K562 (cell line): ENCODE measurements around the gene ZNF627. TPM values are rescaled to one million over a fixed set of nuclear protein-coding genes. Genes with fewer than 3 reads are reported as not detected.

Experiments
- ATAC-seq: fragments of 200-7000 bp; cut with Tn5 transposase; 3 replicates; pipeline ENCODE4 v1.9.1; 2020; ENCODE audit warnings: moderate library complexity
- BruUV-seq: library from RNA; stranded (reverse); fragments of 400-500 nt; replicated peaks from 2 replicates; lab custom pipeline; 2021; lab: Mats Ljungman, UMichigan
- CTCF ChIA-PET: fragments of 300-600 bp; formaldehyde crosslinking; extraction: SDS; loops from one replicate; lab custom pipeline; 2021; ENCODE audit warnings: low intra/inter-chr PET ratio; lab: Yijun Ruan, JAX
- POLR2A ChIA-PET: fragments of 300-600, 350-650 bp; sonication (Branson Sonifier 250); formaldehyde crosslinking; extraction: SDS; loops from one replicate; lab custom pipeline; 2021; ENCODE audit warnings: antibody characterized with exemption, inconsistent platforms; lab: Yijun Ruan, JAX
- DNase-seq, 4 experiments: peaks; one replicate each; pipeline versions ENCODE4 v3.0.0 to v3.0.0-alpha.2; 2011 to 2018; ENCODE audit warnings: low spot score in 3 of 4, mixed read lengths in 3 of 4; ENCODE audit errors: extremely low read depth in 1 of 4
- FAIRE-seq: peaks from 2 replicates; lab custom pipeline; 2011; peaks lifted over from hg19 to GRCh38; lab: Jason Lieb, UNC
- H2AFZ ChIP-seq: 2 replicates; pipeline ENCODE4 v1.6.0; 2011; ENCODE audit warnings: low read depth, low read length, control low read depth, inconsistent platforms
- H3K27ac ChIP-seq: fragments of 200-600 bp; 3 replicates; pipeline ENCODE4 v1.8.0; 2011; ENCODE audit warnings: low read depth, mild to moderate bottlenecking, control low read depth, inconsistent platforms, low read length, moderate library complexity, mixed read lengths; ENCODE audit errors: extremely low read depth
- H3K27me3 ChIP-seq, 2 experiments: fragments of 300-600 bp in 1 of 2; 2 replicates in 1 of 2; 3 replicates in 1 of 2; pipeline versions ENCODE4 v1.6.0 to v1.8.0; 2011; ENCODE audit warnings: inconsistent platforms in 2 of 2, low read length in 2 of 2, mild to moderate bottlenecking in 1 of 2, mixed read lengths in 1 of 2, moderate library complexity in 1 of 2; ENCODE audit not compliant: control insufficient read depth in 2 of 2, insufficient read depth in 2 of 2
- H3K36me3 ChIP-seq: fragments of 300-600 bp; 3 replicates; pipeline ENCODE4 v1.8.0; 2011; ENCODE audit warnings: mild to moderate bottlenecking, low read length, inconsistent platforms; ENCODE audit not compliant: control insufficient read depth, insufficient read depth
- H3K4me1 ChIP-seq, 2 experiments: fragments of 200-600 bp in 1 of 2; replicated peaks in 1 of 2; 2 replicates in 1 of 2; 3 replicates in 1 of 2; pipeline versions ENCODE4 v1.5.1 to v1.8.0; 2011; ENCODE audit warnings: inconsistent platforms in 2 of 2, low read length in 2 of 2, mild to moderate bottlenecking in 1 of 2, mixed read lengths in 1 of 2, moderate library complexity in 1 of 2; ENCODE audit not compliant: control insufficient read depth in 2 of 2, insufficient read depth in 2 of 2
- H3K4me2 ChIP-seq: 2 replicates; pipeline ENCODE4 v1.6.1; 2011; ENCODE audit warnings: low read length, control low read depth, inconsistent platforms, mixed read lengths; ENCODE audit not compliant: insufficient read depth
- H3K4me3 ChIP-seq: fragments of 200-600 bp; sonication (generic), shearing (Covaris generic); 2 replicates; pipeline ENCODE4 v1.5.1; 2016; ENCODE audit warnings: control low read depth, inconsistent platforms
- H3K79me2 ChIP-seq: fragments of 200-600 bp; 3 replicates; pipeline ENCODE4 v1.8.0; 2011; ENCODE audit warnings: low read length, inconsistent platforms; ENCODE audit not compliant: control insufficient read depth, insufficient read depth
- H3K9ac ChIP-seq, 2 experiments: 2 replicates each; pipeline versions ENCODE4 v1.6.0 to v1.6.1; 2011; ENCODE audit warnings: low read depth in 2 of 2, low read length in 2 of 2, control low read depth in 1 of 2, inconsistent platforms in 1 of 2, mild to moderate bottlenecking in 1 of 2, mixed read lengths in 1 of 2; ENCODE audit not compliant: insufficient read depth in 1 of 2
- H3K9me1 ChIP-seq: one replicate; pipeline ENCODE4 v1.6.0; 2011; ENCODE audit warnings: inconsistent platforms, mild to moderate bottlenecking, low read length, moderate library complexity; ENCODE audit not compliant: control insufficient read depth, insufficient read depth
- H3K9me3 ChIP-seq: replicated peaks from 2 replicates; pipeline ENCODE4 v1.5.1; 2011; ENCODE audit warnings: low read depth, low read length, inconsistent platforms; ENCODE audit not compliant: control insufficient read depth, insufficient read depth
- H4K20me1 ChIP-seq: replicated peaks from 2 replicates; pipeline ENCODE4 v1.6.1; 2011; ENCODE audit warnings: low read length, inconsistent platforms, mixed read lengths; ENCODE audit not compliant: control insufficient read depth, insufficient read depth
- ARID1B ChIP-seq: fragments of 450-650 bp; IDR thresholded peaks from 2 replicates; pipeline ENCODE4 v1.6.1; 2016; ENCODE audit warnings: antibody characterized with exemption, mild to moderate bottlenecking, inconsistent platforms
- ATF1 ChIP-seq, 2 experiments: fragments of 450-650 bp in 1 of 2; IDR thresholded peaks; 2 replicates each; pipeline ENCODE4 v1.6.1; 2016; ENCODE audit warnings: missing compliant biosample characterization in 1 of 2, missing genetic modification characterization in 1 of 2
- CHD1 ChIP-seq: fragments of 200-600 bp; sonication (generic); IDR thresholded peaks from one replicate; pipeline ENCODE4 v1.6.1; 2012; ENCODE audit warnings: mild to moderate bottlenecking, moderate library complexity, low read length, inconsistent platforms
- DPF2 ChIP-seq: fragments of 450-650 bp; IDR thresholded peaks from 2 replicates; pipeline ENCODE4 v1.6.1; 2016
- ETV5 ChIP-seq: sonication (generic); formaldehyde crosslinking; IDR thresholded peaks from 2 replicates; pipeline ENCODE4 v1.4.0; 2020; ENCODE audit warnings: low read depth, mild to moderate bottlenecking, missing genetic modification reagents
- FOXJ3 ChIP-seq: sonication (generic); formaldehyde crosslinking; IDR thresholded peaks from 2 replicates; pipeline ENCODE4 v1.4.0; 2020; ENCODE audit warnings: mild to moderate bottlenecking, missing genetic modification reagents
- HDAC2 ChIP-seq: fragments of 450-650 bp; IDR thresholded peaks from 2 replicates; pipeline ENCODE4 v1.6.1; 2016; ENCODE audit warnings: mild to moderate bottlenecking
- NUFIP1 ChIP-seq: fragments of 450-650 bp; IDR thresholded peaks from 2 replicates; pipeline ENCODE4 v1.6.1; 2018; ENCODE audit not compliant: partially characterized antibody
- SIX5 ChIP-seq, 2 experiments: IDR thresholded peaks; 2 replicates each; pipeline ENCODE4 v1.6.1; 2011; ENCODE audit warnings: low read length in 2 of 2, borderline replicate concordance in 1 of 2, low read depth in 1 of 2, mild to moderate bottlenecking in 1 of 2, moderate library complexity in 1 of 2; ENCODE audit not compliant: insufficient read depth in 1 of 2
- TAF7 ChIP-seq: fragments of 450-650 bp; IDR thresholded peaks from 2 replicates; pipeline ENCODE4 v1.6.1; 2016; ENCODE audit warnings: missing genetic modification characterization, missing compliant biosample characterization
- TCF7L2 ChIP-seq: fragments of 150-350 bp; IDR thresholded peaks from 2 replicates; pipeline ENCODE4 v1.6.1; 2016; ENCODE audit warnings: low read depth, mild to moderate bottlenecking, low read length, moderate library complexity
- TEAD2 ChIP-seq: fragments of 450-650 bp; IDR thresholded peaks from 2 replicates; pipeline ENCODE4 v1.6.1; 2016; ENCODE audit warnings: missing genetic modification characterization, control low read depth, missing compliant biosample characterization
- ZNF197 ChIP-seq: fragments of 200-800 bp; sonication (Bioruptor generic); IDR thresholded peaks from 2 replicates; pipeline ENCODE4 v1.6.1; 2016; ENCODE audit warnings: low read depth, missing genetic modification characterization, missing compliant biosample characterization
- ZNF3 ChIP-seq: fragments of 250-450 bp; sonication (Bioruptor Pico); IDR thresholded peaks from 2 replicates; pipeline ENCODE4 v1.5.0; 2021; ENCODE audit warnings: mild to moderate bottlenecking, moderate library complexity
- ZNF311 ChIP-seq: fragments of 250-450 bp; sonication (Bioruptor Pico); IDR thresholded peaks from 2 replicates; pipeline ENCODE4 v1.4.0; 2020; ENCODE audit warnings: mild to moderate bottlenecking, moderate library complexity
- ZNF699 ChIP-seq: fragments of 250-450 bp; sonication (Bioruptor Pico); IDR thresholded peaks from 2 replicates; pipeline ENCODE4 v1.8.0; 2021; ENCODE audit warnings: mild to moderate bottlenecking, moderate library complexity; ENCODE audit not compliant: insufficient replicate concordance
- WGBS: fragments of 100-300 bp; shearing (Covaris generic); methylation state at CpG from one replicate; pipeline ENCODE4 v1.1.6; 2016; ENCODE audit warnings: low coverage, mixed read lengths; ENCODE audit not compliant: insufficient coverage; ENCODE audit errors: missing lambda C conversion rate; 5-methylcytosine and 5-hydroxymethylcytosine counted together
- in situ Hi-C: fragments of 300-500 bp; cut with MboI; formaldehyde crosslinking; loops from 4 replicates; pipeline ENCODE4 v1.15.0; 2018; ENCODE audit warnings: inconsistent platforms, mixed read lengths
- intact Hi-C: fragments of 100-400 bp; cut with micrococcal nuclease; formaldehyde crosslinking; loops from 2 replicates; pipeline ENCODE4 v1.14.2; 2022
- polyA plus RNA-seq, 8 experiments: library from polyadenylated mRNA; depleted of rRNA in 4 of 8; stranded (reverse) in 5 of 8; unstranded in 3 of 8; fragments of >200 nt; fragmentation: Nextera tagmentation in 2 of 8; fragmentation: Illumina TruSeq in 1 of 8; extraction: Ambion mirVana in 2 of 8; extraction: Trizol in 1 of 8; gene quantifications; 2 replicates each; pipeline versions ENCODE4 v1.2.1 to v1.2.3, GENCODE V29; 2011 to 2014; ENCODE audit warnings: inconsistent platforms in 1 of 8, missing spikeins in 1 of 8
- total RNA-seq, 7 experiments: library from RNA; depleted of rRNA in 6 of 7; stranded (reverse); fragments of >200 nt in 6 of 7; fragmentation: Illumina TruSeq in 2 of 7; extraction: Trizol in 2 of 7; gene quantifications; 2 replicates each; pipeline versions ENCODE4 v1.2.1 to v1.2.3, GENCODE V29; 2011 to 2021; ENCODE audit warnings: low replicate concordance in 1 of 7
- TF ChIP-seq, protein P1 (sequence below): fragments of 150-350 bp; IDR thresholded peaks from 2 replicates; pipeline ENCODE4 v1.6.1; 2014; ENCODE audit warnings: low read depth, mild to moderate bottlenecking, low read length, borderline replicate concordance
- TF ChIP-seq, protein P2 (sequence below): sonication (generic); formaldehyde crosslinking; IDR thresholded peaks from 2 replicates; pipeline ENCODE4 v1.4.0; 2020; ENCODE audit warnings: mild to moderate bottlenecking, missing genetic modification reagents

Gene ZNF627
- total and polyA plus RNA-seq, 9 of the 15 experiments (the other 6 are each of a cell fraction or from before 2014, with no cell fraction given): 6.4 to 19.9 (median 10.6) TPM

DNA sequence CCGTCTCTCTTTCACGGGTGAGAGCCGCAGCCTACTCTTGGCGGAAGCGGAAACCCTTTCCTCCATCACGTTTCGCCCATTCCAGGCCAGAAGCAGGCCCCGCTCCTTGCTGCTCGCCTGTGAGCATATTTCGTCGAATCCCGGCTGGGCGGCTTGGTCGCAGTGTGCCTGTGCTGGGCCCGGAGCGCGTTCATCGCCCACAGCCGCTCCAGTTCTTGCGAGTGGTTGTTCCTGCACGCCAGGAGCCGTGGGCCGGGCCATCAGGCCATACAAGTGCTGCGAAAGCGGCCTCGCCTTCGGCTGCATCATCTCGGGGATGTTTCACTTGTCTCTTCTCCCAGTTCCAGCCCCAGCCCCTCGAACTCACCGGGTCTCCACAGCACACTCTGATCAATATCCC is 65.0 kb downstream of the ZNF627 start (continued):
- TF ChIP-seq TCF7L2: no peak
- TF ChIP-seq FOXJ3 (CRISPR knock-in tag): no peak
- no peak for TF ChIP-seq ZNF3 (CRISPR knock-in tag)
- no peak for TF ChIP-seq TEAD2 (tag)
- TF ChIP-seq CHD1: no peak
- no peak for TF ChIP-seq ZNF699 (CRISPR knock-in tag)

DNA sequence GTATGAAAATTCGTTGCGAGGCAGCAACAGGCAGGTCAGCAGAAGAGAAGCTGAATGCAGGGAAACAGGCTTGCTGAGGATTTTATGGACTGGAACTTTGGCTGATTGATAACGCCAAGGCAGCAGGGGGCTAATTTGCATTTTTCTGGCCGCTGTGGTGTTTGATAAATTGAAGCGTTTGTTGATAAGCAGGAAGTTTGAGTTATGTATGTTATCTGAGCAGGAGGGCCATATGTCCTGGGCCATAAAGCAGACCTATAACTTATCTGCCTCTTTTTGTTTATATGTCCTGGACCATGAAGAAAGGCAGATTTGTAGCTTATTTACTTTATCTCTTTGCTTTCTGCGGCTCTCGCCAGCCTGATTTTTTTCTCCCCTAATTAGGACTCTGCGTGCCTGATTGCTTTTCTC is 65.9 kb downstream of the ZNF627 start:
- Histone ChIP-seq H3K4me3 (no peak overlapping the region), H3K27ac (no peak overlapping the region), H3K4me1 (peaks cover 4 to 7% of the 10 kb centered on the region in 2 experiments; a peak in 3 of 5 replicates), H3K4me2 (no peak overlapping the region), H3K27me3 (no peaks in the 10 kb centered on the region), H2AFZ (no peak overlapping the region), H3K9me3 (peaks cover 6% of the 10 kb centered on the region; the same call in 1 of the 2 replicates), H3K79me2 (no peaks in the 10 kb centered on the region), H3K9ac (no peak overlapping the region), H3K36me3 (no peaks in the 10 kb centered on the region), H3K9me1 (peaks cover 2% of the 10 kb centered on the region), H4K20me1 (no peaks in the 10 kb centered on the region)
- in situ Hi-C loops (loop anchor here (5.0 kb wide), 1 partner anchor 479 kb away; the partner anchor contains the start of gene ZNF20), intact Hi-C loops (no loop called here)
- ChIA-PET POLR2A (no interaction called here), CTCF (interaction anchor here (0.7 kb wide), 1 partner anchor 37 kb away, joined by 3 read pairs; no protein-coding TSS in a partner anchor)
- FAIRE-seq (no peak), ATAC-seq (peak; percentile 40; the same call in 1 of the 3 replicates), DNase-seq (peak in 2 of 4 experiments; percentile 25 to 66)
- 6% methylated on average over 8 of the region's 8 CpGs for WGBS
- BruUV-seq: no TSS peak
- TF ChIP-seq ATF1 (CRISPR knock-in tag; IDR thresholded peaks at IDR 0.05) (no peak), ATF1 (tag; IDR thresholded peaks at IDR 0.05) (no peak), ZNF197 (CRISPR knock-in tag) (no peak), ARID1B (peak; percentile 82), ZNF311 (CRISPR knock-in tag) (no peak), ETV5 (CRISPR knock-in tag) (no peak), SIX5 (IDR thresholded peaks at IDR 0.05; ENCODE audit: borderline replicate concordance in 1 of 2, insufficient read depth in 1 of 2, low read depth in 1 of 2, low read length in 2 of 2) (no peak), DPF2 (peak; percentile 50; the same call in 1 of the 2 replicates), NUFIP1 (no peak), TAF7 (no peak), HDAC2 (peak; percentile 85)
- TF ChIP-seq, protein P1, sequence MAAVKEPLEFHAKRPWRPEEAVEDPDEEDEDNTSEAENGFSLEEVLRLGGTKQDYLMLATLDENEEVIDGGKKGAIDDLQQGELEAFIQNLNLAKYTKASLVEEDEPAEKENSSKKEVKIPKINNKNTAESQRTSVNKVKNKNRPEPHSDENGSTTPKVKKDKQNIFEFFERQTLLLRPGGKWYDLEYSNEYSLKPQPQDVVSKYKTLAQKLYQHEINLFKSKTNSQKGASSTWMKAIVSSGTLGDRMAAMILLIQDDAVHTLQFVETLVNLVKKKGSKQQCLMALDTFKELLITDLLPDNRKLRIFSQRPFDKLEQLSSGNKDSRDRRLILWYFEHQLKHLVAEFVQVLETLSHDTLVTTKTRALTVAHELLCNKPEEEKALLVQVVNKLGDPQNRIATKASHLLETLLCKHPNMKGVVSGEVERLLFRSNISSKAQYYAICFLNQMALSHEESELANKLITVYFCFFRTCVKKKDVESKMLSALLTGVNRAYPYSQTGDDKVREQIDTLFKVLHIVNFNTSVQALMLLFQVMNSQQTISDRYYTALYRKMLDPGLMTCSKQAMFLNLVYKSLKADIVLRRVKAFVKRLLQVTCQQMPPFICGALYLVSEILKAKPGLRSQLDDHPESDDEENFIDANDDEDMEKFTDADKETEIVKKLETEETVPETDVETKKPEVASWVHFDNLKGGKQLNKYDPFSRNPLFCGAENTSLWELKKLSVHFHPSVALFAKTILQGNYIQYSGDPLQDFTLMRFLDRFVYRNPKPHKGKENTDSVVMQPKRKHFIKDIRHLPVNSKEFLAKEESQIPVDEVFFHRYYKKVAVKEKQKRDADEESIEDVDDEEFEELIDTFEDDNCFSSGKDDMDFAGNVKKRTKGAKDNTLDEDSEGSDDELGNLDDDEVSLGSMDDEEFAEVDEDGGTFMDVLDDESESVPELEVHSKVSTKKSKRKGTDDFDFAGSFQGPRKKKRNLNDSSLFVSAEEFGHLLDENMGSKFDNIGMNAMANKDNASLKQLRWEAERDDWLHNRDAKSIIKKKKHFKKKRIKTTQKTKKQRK: no peak
- TF ChIP-seq, protein P2, sequence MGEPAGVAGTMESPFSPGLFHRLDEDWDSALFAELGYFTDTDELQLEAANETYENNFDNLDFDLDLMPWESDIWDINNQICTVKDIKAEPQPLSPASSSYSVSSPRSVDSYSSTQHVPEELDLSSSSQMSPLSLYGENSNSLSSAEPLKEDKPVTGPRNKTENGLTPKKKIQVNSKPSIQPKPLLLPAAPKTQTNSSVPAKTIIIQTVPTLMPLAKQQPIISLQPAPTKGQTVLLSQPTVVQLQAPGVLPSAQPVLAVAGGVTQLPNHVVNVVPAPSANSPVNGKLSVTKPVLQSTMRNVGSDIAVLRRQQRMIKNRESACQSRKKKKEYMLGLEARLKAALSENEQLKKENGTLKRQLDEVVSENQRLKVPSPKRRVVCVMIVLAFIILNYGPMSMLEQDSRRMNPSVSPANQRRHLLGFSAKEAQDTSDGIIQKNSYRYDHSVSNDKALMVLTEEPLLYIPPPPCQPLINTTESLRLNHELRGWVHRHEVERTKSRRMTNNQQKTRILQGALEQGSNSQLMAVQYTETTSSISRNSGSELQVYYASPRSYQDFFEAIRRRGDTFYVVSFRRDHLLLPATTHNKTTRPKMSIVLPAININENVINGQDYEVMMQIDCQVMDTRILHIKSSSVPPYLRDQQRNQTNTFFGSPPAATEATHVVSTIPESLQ (CRISPR knock-in tag): no peak
